Heart right ventricle (tissue), 16 donors: ENCODE results near the gene FBXO33. TPM values are rescaled to one million over a fixed set of nuclear protein-coding genes. Genes with fewer than 3 reads are reported as not detected.

Experiments used
- ATAC-seq, 8 donors: fragments of 200-7000 bp; cut with Tn5 transposase; one replicate each; pipeline ENCODE4 v1.9.1; 2020; ENCODE audit warnings: mild to moderate bottlenecking in 8 of 8, moderate library complexity in 8 of 8, moderate number of reproducible peaks in 1 of 8
- DNase-seq, 2 donors: peaks; one replicate each; pipeline ENCODE4 v3.0.0-alpha.2; 2020
- H3K27ac ChIP-seq, 10 donors: fragments of 200-600 bp; sonication (generic) in 2 of 10; one replicate each; pipeline versions ENCODE4 v1.5.0 to v1.8.0; 2020 to 2022; ENCODE audit warnings: mild to moderate bottlenecking in 3 of 10
- H3K27me3 ChIP-seq, 7 donors: fragments of 200-600 bp; one replicate each; pipeline ENCODE4 v1.8.0; 2021 to 2022; ENCODE audit warnings: mild to moderate bottlenecking in 2 of 7
- H3K36me3 ChIP-seq, 9 donors: fragments of 200-600 bp; sonication (generic) in 1 of 9; one replicate each; pipeline versions ENCODE4 v1.5.0 to v1.8.0; 2020 to 2022; ENCODE audit warnings: mild to moderate bottlenecking in 2 of 9
- H3K4me1 ChIP-seq, 9 donors: fragments of 200-600 bp; sonication (generic) in 1 of 9; one replicate each; pipeline versions ENCODE4 v1.5.0 to v1.8.0; 2020 to 2022; ENCODE audit warnings: mild to moderate bottlenecking in 4 of 9
- H3K4me3 ChIP-seq, 10 donors: fragments of 200-600 bp; sonication (generic) in 2 of 10; one replicate each; pipeline versions ENCODE4 v1.5.0 to v1.8.0; 2020 to 2022; ENCODE audit warnings: mild to moderate bottlenecking in 7 of 10, moderate library complexity in 2 of 10
- H3K9me3 ChIP-seq, 11 donors: fragments of 200-600 bp in 10 of 11; sonication (generic) in 2 of 11; one replicate each; pipeline versions ENCODE4 v1.5.0 to v1.8.0; 2013 to 2022; ENCODE audit warnings: mild to moderate bottlenecking in 2 of 11, control low read depth in 1 of 11, moderate library complexity in 1 of 11
- WGBS, 2 donors: extraction: QIAGEN DNeasy Blood & Tissue Kit; methylation state at CpG; one replicate each; pipeline ENCODE4 v1.1.7; 2013; ENCODE audit warnings: inconsistent platforms in 1 of 2; 5-methylcytosine and 5-hydroxymethylcytosine counted together
- intact Hi-C, 10 donors: fragments of 100-400 bp; cut with DNase I; formaldehyde crosslinking; loops; one replicate each; pipeline versions ENCODE4 v1.11.1 to v1.14.2; 2022
- polyA plus RNA-seq, 2 donors: library from polyadenylated mRNA; stranded (reverse); fragments of 200-250 nt; gene quantifications; one replicate each; pipeline ENCODE4 v1.2.3, GENCODE V29; 2013
- total RNA-seq, 10 donors: library from RNA; stranded (reverse); fragmentation: NEBNext Ultra II Directional in 3 of 10; extraction: Animal tissue kit (Norgen Biotek cat#: 25700) in 3 of 10; gene quantifications; one replicate each; pipeline versions ENCODE4 v1.2.1 to v1.2.4, GENCODE V29; 2021 to 2023
- TF ChIP-seq, protein P1 (sequence below), 9 donors: fragments of 200-600 bp; sonication (generic) in 2 of 9; IDR thresholded peaks; one replicate each; pipeline versions ENCODE4 v1.5.0 to v1.8.0; 2021 to 2022; ENCODE audit warnings: antibody characterized with exemption in 9 of 9, mild to moderate bottlenecking in 5 of 9, moderate library complexity in 1 of 9
- donor health status: Arrhythmogenic right ventricular cardiomyopathy.
- donor health status: ischemic (EF 13 %, LVEDD 7.1; RV severe dilation, severe dysfunction).
- donor health status: healthy with polysubstance abuse.
- donor health status: DM: no; HTN: yes; CAD: no.
- donor health status: DM: no; HTN: no; CAD: no.
- donor health status: ischemic (EF 25% LVEDD 6.9; RV normal size, moderate dysfunction).
- donor health status: ischemic (EF 25% LVEDD 5.7; RV mildly dilated, moderate dysfunction).
- donor health status: healthy.
- donor health status: DM: yes; HTN: yes; CAD: no.
- donor health status: Ischemic cardiomyopathy.
- donor health status: ischemic (EF 35%, LVEDD 5.7; RV mildly dilated, moderate dysfunction).
- donor health status: nonischemic (EF 11% LVEDD 7.7; RV severe dilation, severe dysfunction).
- donor health status: DM: yes; HTN: yes; CAD: no.
- donor health status: PGD.
- donor health status: ischemic (EF 29% LVEDD 5.4; RV normal size, mild dysfunction).
- donor health status: nonischemic (EF 23%, LVEDD 6.1; RV moderate dilation, normal function).

Gene FBXO33
- total and polyA plus RNA-seq, 12 donors = 2.8 to 6.8 (median 4.8) TPM

GRCh38 chr14:39376667-39377403 is 55.4 kb downstream of the FBXO33 start:
- H3K27me3 ChIP-seq = no peaks in the 10 kb centered on the region
- TF ChIP-seq, protein P1, sequence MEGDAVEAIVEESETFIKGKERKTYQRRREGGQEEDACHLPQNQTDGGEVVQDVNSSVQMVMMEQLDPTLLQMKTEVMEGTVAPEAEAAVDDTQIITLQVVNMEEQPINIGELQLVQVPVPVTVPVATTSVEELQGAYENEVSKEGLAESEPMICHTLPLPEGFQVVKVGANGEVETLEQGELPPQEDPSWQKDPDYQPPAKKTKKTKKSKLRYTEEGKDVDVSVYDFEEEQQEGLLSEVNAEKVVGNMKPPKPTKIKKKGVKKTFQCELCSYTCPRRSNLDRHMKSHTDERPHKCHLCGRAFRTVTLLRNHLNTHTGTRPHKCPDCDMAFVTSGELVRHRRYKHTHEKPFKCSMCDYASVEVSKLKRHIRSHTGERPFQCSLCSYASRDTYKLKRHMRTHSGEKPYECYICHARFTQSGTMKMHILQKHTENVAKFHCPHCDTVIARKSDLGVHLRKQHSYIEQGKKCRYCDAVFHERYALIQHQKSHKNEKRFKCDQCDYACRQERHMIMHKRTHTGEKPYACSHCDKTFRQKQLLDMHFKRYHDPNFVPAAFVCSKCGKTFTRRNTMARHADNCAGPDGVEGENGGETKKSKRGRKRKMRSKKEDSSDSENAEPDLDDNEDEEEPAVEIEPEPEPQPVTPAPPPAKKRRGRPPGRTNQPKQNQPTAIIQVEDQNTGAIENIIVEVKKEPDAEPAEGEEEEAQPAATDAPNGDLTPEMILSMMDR (IDR thresholded peaks at IDR 0.05) = no peak
- 27 to 40% methylated on average over 4 of the region's 4 CpGs for WGBS, 2 donors
- no peak overlapping the region for H3K4me3 ChIP-seq
- no peaks in the 10 kb centered on the region for H3K36me3 ChIP-seq
- peak in 5 of 8 donors; percentile 25 to 79 (median 37) for ATAC-seq
- H3K9me3 ChIP-seq = no peaks in the 10 kb centered on the region
- intact Hi-C loops = loop anchor here in 2 of 10 donors (5.0 to 10.0 kb wide), 2 partner anchors 202 to 275 kb away; partner anchors contain the start of genes PNN (in 1 of the 2), SEC23A (in 1 of the 2) and TRAPPC6B (in 1 of the 2)
- H3K4me1 ChIP-seq = peaks cover 0 to 15% (median 11%) of the 10 kb centered on the region in 9 donors
- peak overlapping the region in 7 of 10 donors; percentile 22 to 69 (median 50) for H3K27ac ChIP-seq
- DNase-seq = no peak

DNA sequence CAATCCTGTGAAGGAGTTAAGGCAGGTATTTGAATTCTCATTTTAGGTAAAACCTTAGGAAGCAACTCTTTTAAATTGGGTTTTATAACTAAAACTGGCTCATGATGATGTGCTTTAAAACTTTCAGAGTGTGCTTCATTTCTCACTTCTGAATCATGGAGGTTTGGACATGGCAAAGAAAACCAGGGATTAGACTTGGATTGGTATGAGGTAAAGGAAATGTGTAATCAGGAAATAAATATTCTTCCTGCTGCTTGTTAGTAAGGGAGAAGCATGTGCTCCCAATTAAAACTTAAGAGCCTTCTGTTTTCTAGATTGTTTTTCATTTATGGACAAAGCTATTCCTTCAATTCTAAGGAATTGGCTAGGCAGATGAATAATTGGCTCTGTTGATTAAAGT is 57.4 kb downstream of the FBXO33 start:
- TF ChIP-seq, protein P1 (IDR thresholded peaks at IDR 0.05) = no peak
- no peaks in the 10 kb centered on the region for H3K27me3 ChIP-seq
- intact Hi-C loops = loop anchor here in 2 of 10 donors (5.0 to 10.0 kb wide), 3 partner anchors 200 to 273 kb away; partner anchors contain the start of genes PNN (in 1 of the 2), SEC23A (in 1 of the 2) and TRAPPC6B (in 1 of the 2)
- peak overlapping the region in 2 of 10 donors; percentile 2 to 18 for H3K27ac ChIP-seq
- H3K36me3 ChIP-seq = peaks cover 0 to 13% (median 0%) of the 10 kb centered on the region in 9 donors
- DNase-seq (no peak), ATAC-seq (peak in 1 of 8 donors; percentile 35)
- H3K9me3 ChIP-seq = no peaks in the 10 kb centered on the region
- H3K4me3 ChIP-seq = no peak overlapping the region
- peaks cover 0 to 15% (median 11%) of the 10 kb centered on the region in 9 donors for H3K4me1 ChIP-seq

DNA sequence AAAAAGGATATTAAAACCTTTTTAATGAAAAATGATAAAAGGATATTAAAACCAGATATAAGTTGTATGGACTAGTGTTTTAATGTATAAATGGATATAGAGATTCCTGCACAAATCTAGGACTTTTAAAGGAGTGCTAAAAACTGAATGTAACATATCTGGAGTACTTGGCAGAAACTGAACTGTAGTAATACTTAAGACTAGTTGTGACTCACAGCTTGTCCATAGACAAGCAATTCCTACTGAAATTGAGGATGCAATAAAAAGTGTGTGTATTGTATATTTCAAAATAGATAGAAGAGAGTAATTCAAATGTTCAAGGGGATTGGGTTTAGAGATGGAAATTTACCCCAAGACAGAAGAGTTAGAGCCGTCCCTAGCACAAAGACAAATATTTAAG is 59.6 kb downstream of the FBXO33 start:
- intact Hi-C loops = loop anchor here in 1 of 10 donors (5.0 to 10.0 kb wide), 2 partner anchors 198 to 265 kb away; partner anchors contain the start of genes PNN and TRAPPC6B
- Histone ChIP-seq H3K36me3 (peaks cover 0 to 15% (median 0%) of the 10 kb centered on the region in 9 donors), H3K27ac (no peak overlapping the region), H3K27me3 (no peaks in the 10 kb centered on the region), H3K4me1 (peaks cover 0 to 21% (median 12%) of the 10 kb centered on the region in 9 donors), H3K9me3 (no peaks in the 10 kb centered on the region), H3K4me3 (no peak overlapping the region)
- TF ChIP-seq, protein P1 (IDR thresholded peaks at IDR 0.05) = no peak
- WGBS, 2 donors = 93 to 98% methylated on average over 1 of the region's 1 CpG
- ATAC-seq (no peak), DNase-seq (no peak)

- 92 to 95% methylated on average over 12 of the region's 12 CpGs for WGBS, 2 donors
These were observed 61.8 kb downstream of the FBXO33 start for GRCh38 chr14:39370415-39370814.

More at GRCh38 chr14:39370415-39370814, 61.8 kb downstream of the FBXO33 start:
- Histone ChIP-seq H3K9me3 (peaks cover 0 to 3% (median 1%) of the 10 kb centered on the region in 11 donors), H3K36me3 (peaks cover 0 to 15% (median 0%) of the 10 kb centered on the region in 9 donors), H3K27me3 (no peaks in the 10 kb centered on the region), H3K4me3 (no peak overlapping the region), H3K27ac (no peak overlapping the region), H3K4me1 (peaks cover 0 to 15% (median 8%) of the 10 kb centered on the region in 9 donors)
- TF ChIP-seq, protein P1 (IDR thresholded peaks at IDR 0.05) = no peak
- no peak for DNase-seq
- intact Hi-C loops = loop anchor here in 1 of 10 donors (5.0 to 10.0 kb wide), 2 partner anchors 196 to 263 kb away; partner anchors contain the start of genes PNN and TRAPPC6B
- ATAC-seq = no peak
